ENCODE results near the gene RUNX1. TPM values are rescaled to one million over a fixed set of nuclear protein-coding genes. Genes with fewer than 3 reads are reported as not detected.

RUNX1 gene
- total and polyA plus RNA-seq, 10 donors = 4.8 to 70.0 (median 43.6) TPM

- no peak for DNase-seq
- H3K9me3 ChIP-seq = peaks cover 0 to 9% (median 0%) of the 10 kb centered on the region in 8 donors
- peak overlapping the region in 3 of 8 donors; percentile 22 to 59 (median 40) for H3K27ac ChIP-seq
- H3K4me1 ChIP-seq = peaks cover 1 to 60% (median 21%) of the 10 kb centered on the region in 6 donors
- H3K27me3 ChIP-seq (replicated peaks in 1 of 7) = no peaks in the 10 kb centered on the region
- H3K36me3 ChIP-seq = peaks cover 0 to 51% (median 24%) of the 10 kb centered on the region in 6 donors
- WGBS, 5 donors = 80 to 97% (median 89%) methylated on average over 1 of the region's 1 CpG
- no peak overlapping the region for H3K4me3 ChIP-seq
- intact Hi-C loops (cut with DNase I; ENCODE audit: low total_unique reads) = no loop called here
- TF ChIP-seq POLR2A (IDR thresholded peaks at IDR 0.05) (no peak), CTCF (IDR thresholded peaks at IDR 0.05 in 8 of 11, conservative IDR thresholded peaks at IDR 0.05 in 3 of 11) (no peak), POLR2AphosphoS5 (IDR thresholded peaks at IDR 0.05) (no peak)
Measured at GRCh38 chr21:34802180-34802899, 246.8 kb downstream of the RUNX1 start.

- DNase-seq = no peak
Measured at GRCh38 chr21:34801519-34802132, 247.5 kb downstream of the RUNX1 start.

GRCh38 chr21:34800797-34801518, 248.1 kb downstream of the RUNX1 start:
- no peak overlapping the region for H3K27ac ChIP-seq
- H3K4me3 ChIP-seq = no peak overlapping the region
- DNase-seq = no peak
- WGBS, 5 donors = 77 to 82% (median 79%) methylated on average over 7 of the region's 7 CpGs
- intact Hi-C loops (cut with DNase I; ENCODE audit: low total_unique reads) = no loop called here
- peaks cover 0 to 47% (median 18%) of the 10 kb centered on the region in 6 donors for H3K4me1 ChIP-seq
- H3K36me3 ChIP-seq = peaks cover 0 to 62% (median 36%) of the 10 kb centered on the region in 6 donors
- no peak for TF ChIP-seq CTCF (IDR thresholded peaks at IDR 0.05 in 8 of 11, conservative IDR thresholded peaks at IDR 0.05 in 3 of 11)
- no peak for TF ChIP-seq POLR2A (IDR thresholded peaks at IDR 0.05)
- TF ChIP-seq POLR2AphosphoS5 (IDR thresholded peaks at IDR 0.05) = no peak
- no peaks in the 10 kb centered on the region for H3K9me3 ChIP-seq
- H3K27me3 ChIP-seq (replicated peaks in 1 of 7) = no peaks in the 10 kb centered on the region

More at GRCh38 chr21:34801519-34802132, 247.5 kb downstream of the RUNX1 start:
- WGBS, 5 donors = 53 to 63% (median 62%) methylated on average over 2 of the region's 2 CpGs
- Histone ChIP-seq H3K4me3 (no peak overlapping the region), H3K4me1 (peaks cover 0 to 53% (median 19%) of the 10 kb centered on the region in 6 donors), H3K9me3 (peaks cover 0 to 2% (median 0%) of the 10 kb centered on the region in 8 donors), H3K27ac (peak overlapping the region in 3 of 8 donors; percentile 22 to 59 (median 40)), H3K27me3 (replicated peaks in 1 of 7) (no peaks in the 10 kb centered on the region), H3K36me3 (peaks cover 0 to 55% (median 32%) of the 10 kb centered on the region in 6 donors)
- TF ChIP-seq POLR2AphosphoS5 (IDR thresholded peaks at IDR 0.05) (no peak), POLR2A (IDR thresholded peaks at IDR 0.05) (no peak), CTCF (IDR thresholded peaks at IDR 0.05 in 8 of 11, conservative IDR thresholded peaks at IDR 0.05 in 3 of 11) (peak in 9 of 11 experiments; percentile 10 to 58 (median 48))
- intact Hi-C loops (cut with DNase I; ENCODE audit: low total_unique reads) = no loop called here

Data from spleen (tissue), 11 donors.